Neural crest cell (in vitro differentiated cells): ENCODE measurements around the gene CBX4. TPM values are rescaled to one million over a fixed set of nuclear protein-coding genes. Genes with fewer than 3 reads are reported as not detected.

ENCODE experiments used
- DNase-seq: peaks from one replicate; pipeline ENCODE4 v3.0.0; 2021; ENCODE audit warnings: low read depth, mixed read lengths, low spot score
- H3K27ac Mint-ChIP-seq: one replicate; pipeline ENCODE4 v1.8.0; 2021; ENCODE audit warnings: mild to moderate bottlenecking, mixed read lengths; ENCODE audit not compliant: unreplicated experiment
- H3K27me3 Mint-ChIP-seq: 2 replicates; pipeline ENCODE4 v1.8.0; 2021; ENCODE audit warnings: low read depth, mild to moderate bottlenecking, mixed read lengths
- H3K36me3 Mint-ChIP-seq: 2 replicates; pipeline ENCODE4 v1.8.0; 2021; ENCODE audit warnings: low read depth, mild to moderate bottlenecking, mixed read lengths
- H3K4me1 Mint-ChIP-seq: 2 replicates; pipeline ENCODE4 v1.8.0; 2021; ENCODE audit warnings: mixed read lengths
- H3K4me3 Mint-ChIP-seq: one replicate; pipeline ENCODE4 v1.8.0; 2021; ENCODE audit warnings: mild to moderate bottlenecking, mixed read lengths
- H3K9me3 Mint-ChIP-seq: 2 replicates; pipeline ENCODE4 v1.8.0; 2021; ENCODE audit warnings: mixed read lengths
- CTCF ChIP-seq: fragments of 200-600 bp; sonication (generic); conservative IDR thresholded peaks from 2 replicates; pipeline ENCODE4 v1.5.0; 2021; ENCODE audit warnings: antibody characterized with exemption, mild to moderate bottlenecking
- total RNA-seq: library from RNA; stranded (reverse); gene quantifications from 2 replicates; pipeline ENCODE4 v1.2.1, GENCODE V29; 2021

The CBX4 gene
- total RNA-seq, 1 donor from 2014 or later: 21.0 TPM

DNA sequence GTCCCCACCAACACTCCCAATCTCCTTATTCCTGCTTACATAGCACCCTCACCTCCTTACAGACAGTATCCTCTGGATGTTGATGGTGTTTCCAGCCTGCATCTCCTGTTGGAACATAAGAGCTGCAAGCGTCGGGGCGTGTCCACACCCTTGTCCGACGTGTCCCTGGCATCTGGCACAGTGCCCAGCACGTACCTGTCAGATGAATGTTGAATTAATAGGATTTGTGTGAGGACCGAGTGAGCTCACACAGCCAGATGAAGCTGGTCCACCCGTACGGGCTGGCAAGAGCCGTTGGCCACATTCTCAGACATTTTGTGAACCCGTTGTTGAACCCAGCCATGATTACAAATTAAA lies 12.2 kb upstream of the CBX4 start:
- Mint-ChIP-seq H3K27me3 (peaks cover 12% of the 10 kb centered on the region), H3K4me3 (no peak overlapping the region), H3K9me3 (no peaks in the 10 kb centered on the region), H3K4me1 (peaks cover 22% of the 10 kb centered on the region), H3K36me3 (no peaks in the 10 kb centered on the region), H3K27ac (no peak overlapping the region)
- TF ChIP-seq CTCF: no peak
- DNase-seq: no peak

DNA sequence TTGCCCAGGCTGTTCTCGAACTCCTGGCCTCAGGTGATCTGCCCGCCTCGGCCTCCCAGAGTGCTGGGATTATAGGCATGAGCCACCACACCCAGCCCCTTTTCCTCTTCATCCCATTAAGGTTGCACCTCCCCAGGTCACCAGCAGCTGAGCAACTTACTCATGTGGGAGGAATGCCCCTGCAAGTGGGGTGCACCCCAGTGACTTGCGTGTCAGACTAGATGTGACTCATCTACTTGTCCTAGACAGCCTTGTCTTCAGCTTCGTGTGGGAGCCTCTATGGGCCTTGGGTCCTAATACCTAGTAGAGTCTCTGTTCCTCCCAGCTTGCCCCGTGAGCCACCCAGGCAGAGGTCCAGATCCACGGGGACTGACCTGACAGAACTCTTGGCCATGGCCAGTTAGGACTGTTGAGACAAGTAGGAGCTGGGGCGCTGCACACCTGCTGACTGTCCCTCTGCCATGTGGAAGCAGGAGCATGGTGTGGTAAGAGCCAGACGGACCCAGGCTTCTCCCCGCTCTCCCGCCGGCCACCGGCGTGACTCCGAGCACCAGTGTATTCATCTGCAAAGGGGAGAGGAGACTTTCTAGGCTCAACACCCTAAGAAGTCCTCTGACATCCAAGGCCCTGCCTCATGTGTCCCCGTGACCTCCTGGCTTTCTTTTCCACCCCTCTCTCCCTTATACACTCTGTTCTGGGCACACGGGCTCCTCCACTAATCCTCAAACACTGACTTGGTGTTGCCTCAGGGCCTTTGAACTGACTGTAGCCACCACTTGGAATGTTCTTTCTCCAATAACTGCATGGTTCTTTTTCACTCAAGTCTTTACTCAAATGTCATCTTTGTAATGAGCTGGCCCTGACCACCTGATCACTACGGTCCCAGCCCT lies 11.6 kb upstream of the CBX4 start:
- H3K27me3 Mint-ChIP-seq: peaks cover 18% of the 10 kb centered on the region
- peak overlapping the region; percentile 23 for H3K4me3 Mint-ChIP-seq

DNA sequence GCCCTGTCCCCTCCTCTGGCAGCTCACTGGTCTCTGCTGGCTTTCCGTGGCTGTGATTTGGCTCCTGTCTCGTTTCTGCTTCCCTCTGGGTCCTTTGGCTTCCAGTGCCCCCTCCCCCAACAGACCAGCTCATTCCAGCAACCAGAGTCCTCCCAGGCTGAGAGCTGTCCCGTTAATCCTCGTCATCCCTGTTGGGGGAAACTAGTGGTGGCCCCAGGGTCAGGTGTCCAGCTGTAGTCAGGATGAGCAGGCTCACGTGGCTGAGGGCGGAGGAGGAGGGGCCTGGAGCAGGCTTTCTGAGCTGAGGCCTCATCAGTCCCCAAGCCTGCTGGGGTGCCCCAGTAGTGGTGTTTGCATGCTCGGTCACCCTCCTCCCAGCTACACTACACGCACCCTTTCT lies 10.7 kb upstream of the CBX4 start:
- H3K27me3 Mint-ChIP-seq: peaks cover 26% of the 10 kb centered on the region
- no peak for TF ChIP-seq CTCF
- H3K36me3 Mint-ChIP-seq: no peaks in the 10 kb centered on the region
- H3K27ac Mint-ChIP-seq: no peak overlapping the region
- no peaks in the 10 kb centered on the region for H3K9me3 Mint-ChIP-seq
- no peak overlapping the region for H3K4me3 Mint-ChIP-seq
- no peak for DNase-seq
- H3K4me1 Mint-ChIP-seq: peaks cover 24% of the 10 kb centered on the region

More for the DNA sequence above, 11.6 kb upstream of the CBX4 start:
- H3K9me3 Mint-ChIP-seq: no peaks in the 10 kb centered on the region
- no peak overlapping the region for H3K27ac Mint-ChIP-seq
- peaks cover 20% of the 10 kb centered on the region for H3K4me1 Mint-ChIP-seq
- H3K36me3 Mint-ChIP-seq: no peaks in the 10 kb centered on the region
- DNase-seq: no peak
- TF ChIP-seq CTCF: no peak

- H3K9me3 Mint-ChIP-seq: no peaks in the 10 kb centered on the region
- H3K27me3 Mint-ChIP-seq: peaks cover 31% of the 10 kb centered on the region
Observed at GRCh38 chr17:79848370-79848766, 9.1 kb upstream of the CBX4 start.

GRCh38 chr17:79847698-79848369 lies 8.6 kb upstream of the CBX4 start:
- H3K4me1 Mint-ChIP-seq: peaks cover 25% of the 10 kb centered on the region
- TF ChIP-seq CTCF: no peak
- no peak overlapping the region for H3K27ac Mint-ChIP-seq
- H3K36me3 Mint-ChIP-seq: no peaks in the 10 kb centered on the region
- DNase-seq: no peak
- H3K4me3 Mint-ChIP-seq: no peak overlapping the region
- H3K27me3 Mint-ChIP-seq: peaks cover 35% of the 10 kb centered on the region
- no peaks in the 10 kb centered on the region for H3K9me3 Mint-ChIP-seq

More at GRCh38 chr17:79848370-79848766, 9.1 kb upstream of the CBX4 start:
- Mint-ChIP-seq H3K4me1 (peaks cover 23% of the 10 kb centered on the region), H3K27ac (no peak overlapping the region), H3K36me3 (no peaks in the 10 kb centered on the region), H3K4me3 (no peak overlapping the region)
- DNase-seq: no peak
- no peak for TF ChIP-seq CTCF
